HepG2 (cell line): ENCODE data around the gene MAN2A2. TPM values are rescaled to one million over a fixed set of nuclear protein-coding genes. Genes with fewer than 3 reads are reported as not detected.

Experiments used
- ATAC-seq: fragments of 200-7000 bp; cut with Tn5 transposase; 3 replicates; pipeline ENCODE4 v1.9.1; 2020; ENCODE audit warnings: mild to moderate bottlenecking, moderate library complexity
- BruUV-seq: library from RNA; stranded (reverse); fragments of 400-500 nt; replicated peaks from 2 replicates; lab custom pipeline; 2021; lab: Mats Ljungman, UMichigan
- CTCF ChIA-PET: fragments of 300-600 bp; formaldehyde crosslinking; extraction: SDS; loops from one replicate; lab custom pipeline; 2021; ENCODE audit warnings: low total read pairs, inconsistent platforms, low intra/inter-chr PET ratio; lab: Yijun Ruan, JAX
- POLR2A ChIA-PET: fragments of 350-600 bp; sonication (Branson Sonifier 250); formaldehyde crosslinking; loops from one replicate; lab custom pipeline; 2020; ENCODE audit warnings: antibody characterized with exemption, inconsistent platforms; lab: Yijun Ruan, JAX
- DNase-seq: peaks from one replicate; pipeline ENCODE4 v3.0.0-alpha.2; 2015; ENCODE audit warnings: low spot score
- FAIRE-seq: peaks from 3 replicates; lab custom pipeline; 2011; peaks lifted over from hg19 to GRCh38; lab: Jason Lieb, UNC
- H2AFZ ChIP-seq: one replicate; pipeline ENCODE4 v1.6.1; 2011; ENCODE audit warnings: low read length, inconsistent platforms
- H3K27ac ChIP-seq: fragments of 300-600 bp; 3 replicates; pipeline ENCODE4 v1.8.0; 2011; ENCODE audit warnings: mixed run types, mild to moderate bottlenecking, mixed read lengths, low read length, inconsistent platforms; ENCODE audit not compliant: insufficient read depth; ENCODE audit errors: extremely low read length
- H3K27me3 ChIP-seq, 2 experiments: fragments of 200-600 bp in 1 of 2; 2 replicates in 1 of 2; 3 replicates in 1 of 2; pipeline versions ENCODE4 v1.6.0 to v1.8.0; 2011; ENCODE audit warnings: low read length in 2 of 2, mild to moderate bottlenecking in 2 of 2, moderate library complexity in 2 of 2, inconsistent platforms in 1 of 2; ENCODE audit not compliant: insufficient read depth in 2 of 2, control insufficient read depth in 1 of 2
- H3K36me3 ChIP-seq, 2 experiments: fragments of 200-600 bp in 1 of 2; replicated peaks in 1 of 2; 2 replicates in 1 of 2; 3 replicates in 1 of 2; pipeline versions ENCODE4 v1.5.1 to v1.8.0; 2011; ENCODE audit warnings: low read length in 2 of 2, inconsistent platforms in 1 of 2; ENCODE audit not compliant: insufficient read depth in 2 of 2, control insufficient read depth in 1 of 2
- H3K4me1 ChIP-seq: 2 replicates; pipeline ENCODE4 v1.5.1; 2012; ENCODE audit warnings: low read length, inconsistent platforms; ENCODE audit not compliant: insufficient read depth
- H3K4me2 ChIP-seq: 2 replicates; pipeline ENCODE4 v1.6.0; 2011; ENCODE audit warnings: low read depth, low read length, inconsistent platforms
- H3K4me3 ChIP-seq, 3 experiments: fragments of 200-600 bp in 1 of 3; sonication (generic), shearing (Covaris generic) in 1 of 3; replicated peaks in 1 of 3; 2 replicates each; pipeline ENCODE4 v1.5.1; 2011 to 2016; ENCODE audit warnings: low read length in 3 of 3, inconsistent platforms in 2 of 3, low read depth in 2 of 3, mild to moderate bottlenecking in 2 of 3, control low read depth in 1 of 3, mixed read lengths in 1 of 3; ENCODE audit not compliant: insufficient read depth in 1 of 3
- H3K79me2 ChIP-seq: one replicate; pipeline ENCODE4 v1.6.1; 2011; ENCODE audit warnings: low read length, inconsistent platforms; ENCODE audit not compliant: insufficient read depth
- H3K9ac ChIP-seq: 2 replicates; pipeline ENCODE4 v1.6.0; 2011; ENCODE audit warnings: mild to moderate bottlenecking, low read depth, low read length, inconsistent platforms; ENCODE audit not compliant: insufficient read depth
- H3K9me3 ChIP-seq: 2 replicates; pipeline ENCODE4 v1.5.1; 2012; ENCODE audit warnings: mild to moderate bottlenecking, low read length
- H4K20me1 ChIP-seq: 2 replicates; pipeline ENCODE4 v1.6.0; 2011; ENCODE audit warnings: inconsistent platforms, mild to moderate bottlenecking, low read length, moderate library complexity; ENCODE audit not compliant: insufficient read depth
- CBX2 ChIP-seq, 2 experiments: fragments of 200-600 bp in 1 of 2; sonication (generic); formaldehyde crosslinking in 1 of 2; IDR thresholded peaks; 2 replicates each; pipeline versions ENCODE4 v1.7.0 to v1.8.1; 2018 to 2022; ENCODE audit warnings: low read depth in 2 of 2, low read length in 1 of 2, mild to moderate bottlenecking in 1 of 2, missing genetic modification reagents in 1 of 2
- FOXO1 ChIP-seq: sonication (generic); formaldehyde crosslinking; IDR thresholded peaks from 2 replicates; pipeline ENCODE4 v1.4.0; 2020; ENCODE audit warnings: missing genetic modification reagents
- MED13 ChIP-seq: sonication (generic); formaldehyde crosslinking; IDR thresholded peaks from 2 replicates; pipeline ENCODE4 v1.5.0; 2020; ENCODE audit warnings: missing genetic modification reagents
- MLX ChIP-seq: IDR thresholded peaks from 2 replicates; pipeline ENCODE4 v1.6.1; 2016
- MTERF4 ChIP-seq: sonication (generic); formaldehyde crosslinking; IDR thresholded peaks from 2 replicates; pipeline ENCODE4 v1.8.0; 2023; ENCODE audit warnings: mild to moderate bottlenecking, missing genetic modification reagents
- NR2F1 ChIP-seq, 2 experiments: fragments of 450-650 bp in 1 of 2; formaldehyde crosslinking in 1 of 2; IDR thresholded peaks; 2 replicates each; pipeline versions ENCODE4 v1.5.0 to v1.6.1; 2016 to 2020; ENCODE audit warnings: mild to moderate bottlenecking in 1 of 2, missing compliant biosample characterization in 1 of 2, missing genetic modification reagents in 1 of 2, moderate library complexity in 1 of 2
- SIX4 ChIP-seq: sonication (generic); formaldehyde crosslinking; IDR thresholded peaks from 2 replicates; pipeline ENCODE4 v1.4.0; 2020; ENCODE audit warnings: missing genetic modification reagents
- SNAPC5 ChIP-seq: sonication (generic); formaldehyde crosslinking; IDR thresholded peaks from 2 replicates; pipeline ENCODE4 v1.8.1; 2023; ENCODE audit warnings: mild to moderate bottlenecking, missing genetic modification reagents, borderline replicate concordance
- TP53 ChIP-seq: sonication (generic); formaldehyde crosslinking; conservative IDR thresholded peaks from 2 replicates; pipeline ENCODE4 v1.4.0; 2020; ENCODE audit warnings: missing genetic modification reagents
- ZBTB34 ChIP-seq: sonication (generic); formaldehyde crosslinking; IDR thresholded peaks from 2 replicates; pipeline ENCODE4 v1.8.0; 2022; ENCODE audit warnings: mild to moderate bottlenecking, missing genetic modification reagents
- ZHX1 ChIP-seq: sonication (generic); formaldehyde crosslinking; IDR thresholded peaks from 2 replicates; pipeline ENCODE4 v1.8.1; 2022; ENCODE audit warnings: low read depth, mild to moderate bottlenecking, missing genetic modification reagents
- ZMYM4 ChIP-seq: sonication (generic); formaldehyde crosslinking; IDR thresholded peaks from 2 replicates; pipeline ENCODE4 v1.8.1; 2023; ENCODE audit warnings: mild to moderate bottlenecking, missing genetic modification reagents
- WGBS: methylation state at CpG from one replicate; pipeline ENCODE4 v1.1.6; 2017; ENCODE audit warnings: low lambda C conversion rate; 5-methylcytosine and 5-hydroxymethylcytosine counted together
- in situ Hi-C: cut with HindIII; loops from 2 replicates; pipeline ENCODE4 v1.10.0; 2017; ENCODE audit warnings: low pct_unique_long_range_greater_than_20kb; ENCODE audit not compliant: extremely low pct_ligation_motif_present
- intact Hi-C: fragments of 100-400 bp; cut with micrococcal nuclease; formaldehyde crosslinking; loops from one replicate; pipeline ENCODE4 v1.10.0; 2022; ENCODE audit not compliant: unreplicated experiment
- polyA plus RNA-seq, 8 experiments: library from polyadenylated mRNA; depleted of rRNA in 3 of 8; stranded (reverse) in 7 of 8; unstranded in 1 of 8; fragments of >200 nt; fragmentation: Illumina TruSeq in 4 of 8; extraction: Trizol in 4 of 8; gene quantifications; 2 replicates each; pipeline versions ENCODE4 v1.2.1 to v1.2.3, GENCODE V29; 2011 to 2016; ENCODE audit warnings: low read depth in 4 of 8, missing spikeins in 1 of 8, mixed read lengths in 1 of 8; ENCODE audit not compliant: insufficient read depth in 1 of 8
- total RNA-seq, 5 experiments: library from RNA; depleted of rRNA; stranded (reverse); fragments of >200 nt; fragmentation: Illumina TruSeq; extraction: Trizol; gene quantifications; 2 replicates each; pipeline ENCODE4 v1.2.3, GENCODE V29; 2016; ENCODE audit warnings: low read depth in 1 of 5

Gene MAN2A2
- total and polyA plus RNA-seq, 2 of the 13 experiments (the other 11 are each of a cell fraction or from before 2014, with no cell fraction given): 17.5 to 51.5 TPM

- FAIRE-seq (no peak), DNase-seq (no peak), ATAC-seq (no peak)
- in situ Hi-C loops (no loop called here), intact Hi-C loops (no loop called here)
- 97% methylated on average over 7 of the region's 7 CpGs for WGBS
- H4K20me1 ChIP-seq: no peaks in the 10 kb centered on the region; the same call in 1 of the 2 replicates
- POLR2A ChIA-PET: no interaction called here
- H3K9ac ChIP-seq: no peak overlapping the region
- CTCF ChIA-PET: no interaction called here
- no peak overlapping the region for H2AFZ ChIP-seq
- no peak overlapping the region for H3K4me3 ChIP-seq
- H3K4me2 ChIP-seq: no peak overlapping the region
- H3K9me3 ChIP-seq: no peaks in the 10 kb centered on the region
- H3K36me3 ChIP-seq: peaks cover 24 to 75% of the 10 kb centered on the region in 2 experiments
- H3K27ac ChIP-seq: no peak overlapping the region
- no peaks in the 10 kb centered on the region for H3K27me3 ChIP-seq
- no peaks in the 10 kb centered on the region for H3K79me2 ChIP-seq
- no peaks in the 10 kb centered on the region for H3K4me1 ChIP-seq
- no peak for TF ChIP-seq SIX4 (CRISPR knock-in tag)
- TF ChIP-seq CBX2 (IDR thresholded peaks at IDR 0.05; ENCODE audit: low read depth, low read length): no peak
- TF ChIP-seq CBX2 (CRISPR knock-in tag; IDR thresholded peaks at IDR 0.05; ENCODE audit: low read depth): no peak
- BruUV-seq: no TSS peak
These were observed 67.2 kb downstream of the MAN2A2 start for GRCh38 chr15:90970274-90970673.

GRCh38 chr15:90972133-90972532, 69.0 kb downstream of the MAN2A2 start:
- H4K20me1 ChIP-seq: no peaks in the 10 kb centered on the region; the same call in 1 of the 2 replicates
- no peak overlapping the region for H3K4me2 ChIP-seq
- BruUV-seq: no TSS peak
- in situ Hi-C loops (no loop called here), intact Hi-C loops (no loop called here)
- ChIA-PET POLR2A (no interaction called here), CTCF (no interaction called here)
- H3K27me3 ChIP-seq: no peaks in the 10 kb centered on the region
- H3K36me3 ChIP-seq: peaks cover 23 to 76% of the 10 kb centered on the region in 2 experiments; a peak in 4 of 5 replicates
- no peak overlapping the region for H3K27ac ChIP-seq
- H3K4me3 ChIP-seq: no peak overlapping the region
- no peaks in the 10 kb centered on the region for H3K79me2 ChIP-seq
- H2AFZ ChIP-seq: no peak overlapping the region
- H3K4me1 ChIP-seq: no peaks in the 10 kb centered on the region
- DNase-seq: no peak
- no peak for ATAC-seq
- H3K9me3 ChIP-seq: no peaks in the 10 kb centered on the region
- no peak overlapping the region for H3K9ac ChIP-seq
- 82% methylated on average over 5 of the region's 5 CpGs for WGBS
- FAIRE-seq: no peak
- TF ChIP-seq MTERF4 (CRISPR knock-in tag) (no peak), ZMYM4 (CRISPR knock-in tag) (no peak), TP53 (CRISPR knock-in tag) (no peak), ZBTB34 (no peak), MED13 (CRISPR knock-in tag) (no peak), SNAPC5 (no peak), MLX (CRISPR knock-in tag) (no peak), FOXO1 (no peak), CBX2 (IDR thresholded peaks at IDR 0.05; ENCODE audit: low read depth, low read length) (no peak), CBX2 (CRISPR knock-in tag; IDR thresholded peaks at IDR 0.05; ENCODE audit: low read depth) (no peak), ZHX1 (CRISPR knock-in tag) (no peak), NR2F1 (CRISPR knock-in tag; IDR thresholded peaks at IDR 0.05) (no peak)
